ENCODE data around the gene ACTR6.

DNA sequence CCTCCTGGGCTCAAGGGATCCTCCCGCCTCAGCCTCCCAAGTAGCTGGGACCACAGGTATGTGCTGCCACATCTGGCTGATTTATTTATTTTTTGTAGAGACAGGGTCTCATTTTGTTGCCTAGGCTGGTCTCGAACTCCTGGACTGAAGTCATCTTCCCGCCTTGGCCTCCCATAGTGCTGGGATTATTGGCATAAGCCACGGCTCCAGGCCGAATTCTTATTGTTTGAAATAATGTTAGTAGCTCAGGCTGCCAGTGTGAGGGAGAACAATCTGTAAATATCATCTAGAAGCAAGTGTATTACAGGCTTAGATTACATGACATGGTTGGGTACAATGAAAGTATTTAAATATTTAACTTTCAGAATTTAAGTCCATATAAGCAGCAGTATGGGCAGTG is 8.2 kb downstream of the ACTR6 start:
- TF ChIP-seq POLR2A (IDR thresholded peaks at IDR 0.05) (no peak), POLR2AphosphoS5 (IDR thresholded peaks at IDR 0.05) (no peak), EP300 (IDR thresholded peaks at IDR 0.05; ENCODE audit: low read depth) (no peak)
- TF ChIP-seq, protein P1, sequence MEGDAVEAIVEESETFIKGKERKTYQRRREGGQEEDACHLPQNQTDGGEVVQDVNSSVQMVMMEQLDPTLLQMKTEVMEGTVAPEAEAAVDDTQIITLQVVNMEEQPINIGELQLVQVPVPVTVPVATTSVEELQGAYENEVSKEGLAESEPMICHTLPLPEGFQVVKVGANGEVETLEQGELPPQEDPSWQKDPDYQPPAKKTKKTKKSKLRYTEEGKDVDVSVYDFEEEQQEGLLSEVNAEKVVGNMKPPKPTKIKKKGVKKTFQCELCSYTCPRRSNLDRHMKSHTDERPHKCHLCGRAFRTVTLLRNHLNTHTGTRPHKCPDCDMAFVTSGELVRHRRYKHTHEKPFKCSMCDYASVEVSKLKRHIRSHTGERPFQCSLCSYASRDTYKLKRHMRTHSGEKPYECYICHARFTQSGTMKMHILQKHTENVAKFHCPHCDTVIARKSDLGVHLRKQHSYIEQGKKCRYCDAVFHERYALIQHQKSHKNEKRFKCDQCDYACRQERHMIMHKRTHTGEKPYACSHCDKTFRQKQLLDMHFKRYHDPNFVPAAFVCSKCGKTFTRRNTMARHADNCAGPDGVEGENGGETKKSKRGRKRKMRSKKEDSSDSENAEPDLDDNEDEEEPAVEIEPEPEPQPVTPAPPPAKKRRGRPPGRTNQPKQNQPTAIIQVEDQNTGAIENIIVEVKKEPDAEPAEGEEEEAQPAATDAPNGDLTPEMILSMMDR (IDR thresholded peaks at IDR 0.05), result no peak
